ENCODE data around the gene STK17A.

STK17A gene

DNA sequence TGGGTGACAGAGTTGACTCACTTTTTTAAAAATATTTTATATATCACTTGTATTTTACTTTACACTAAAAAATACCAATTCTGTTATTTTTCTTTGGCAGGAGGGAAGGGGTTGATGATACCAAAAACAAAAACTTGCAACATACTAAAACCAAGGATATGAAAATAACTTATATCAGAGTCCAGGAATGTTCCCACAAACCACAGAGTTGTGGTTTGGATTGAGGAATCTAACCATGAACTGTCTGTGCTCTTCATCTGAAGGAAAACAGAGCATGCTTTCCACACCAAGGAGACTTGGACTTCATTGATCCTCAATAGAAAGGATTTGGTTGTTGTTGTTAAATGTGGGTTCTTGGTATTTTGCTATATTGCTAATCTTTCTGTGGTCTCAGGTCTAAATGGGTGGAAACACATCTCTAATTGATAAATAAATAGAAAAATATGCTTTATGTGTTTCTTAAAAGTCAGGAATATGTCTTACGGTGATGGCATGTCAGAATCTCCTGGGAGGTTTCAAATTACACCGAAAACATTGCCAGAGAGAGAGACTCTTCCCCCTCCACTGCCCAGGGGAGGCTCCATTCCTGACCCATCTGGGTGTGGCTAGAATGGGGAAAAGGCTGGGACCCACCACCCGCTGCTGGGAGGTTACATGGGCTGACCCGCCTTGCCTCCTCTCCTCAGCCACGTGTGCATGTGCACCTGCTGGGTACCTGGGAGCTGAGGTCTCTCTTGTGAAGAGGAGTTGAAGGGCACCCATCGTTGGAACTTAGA, 46.9 kb upstream of the STK17A start:
- ATAC-seq (ENCODE audit: insufficient read depth, low read depth): no peak

GRCh38 chr7:43536773-43537172, 46.1 kb upstream of the STK17A start:
- no peak for ATAC-seq (ENCODE audit: insufficient read depth, low read depth)

More for the DNA sequence above, 46.9 kb upstream of the STK17A start:
- no peaks in the 10 kb centered on the region for H3K27me3 ChIP-seq (ENCODE audit: insufficient read depth, low read length, poor library complexity)
- H2AFZ ChIP-seq (ENCODE audit: low read depth, low read length): no peak overlapping the region
- no peak overlapping the region for H3K4me2 ChIP-seq (ENCODE audit: insufficient read depth, low read length)
- TF ChIP-seq CTCF (IDR thresholded peaks at IDR 0.05; ENCODE audit: borderline replicate concordance, extremely low read depth, low read length, poor library complexity, severe bottlenecking): no peak
- no peak for TF ChIP-seq EZH2 (IDR thresholded peaks at IDR 0.05; ENCODE audit: borderline replicate concordance, low read depth, low read length, severe bottlenecking)
- no peaks in the 10 kb centered on the region for H4K20me1 ChIP-seq (ENCODE audit: insufficient read depth, low read length)
- H3K9ac ChIP-seq (ENCODE audit: low read depth, low read length): no peak overlapping the region
- no peaks in the 10 kb centered on the region for H3K79me2 ChIP-seq (ENCODE audit: insufficient read depth, low read length)
- no peaks in the 10 kb centered on the region for H3K36me3 ChIP-seq (ENCODE audit: insufficient read depth, low read length)
- H3K9me3 ChIP-seq (ENCODE audit: insufficient read depth, low read length, severe bottlenecking): no peaks in the 10 kb centered on the region
- no peak overlapping the region for H3K4me3 ChIP-seq (ENCODE audit: low read depth in 1 of 2, low read length in 2 of 2)
- no peak overlapping the region for H3K27ac ChIP-seq (ENCODE audit: low read length)
- H3K4me1 ChIP-seq (ENCODE audit: insufficient read depth, low read length): peaks cover 28% of the 10 kb centered on the region
- no peak for DNase-seq

GRCh38 chr7:43537765-43538403, 45.0 kb upstream of the STK17A start:
- TF ChIP-seq CTCF (IDR thresholded peaks at IDR 0.05; ENCODE audit: borderline replicate concordance, extremely low read depth, low read length, poor library complexity, severe bottlenecking) (no peak), EZH2 (IDR thresholded peaks at IDR 0.05; ENCODE audit: borderline replicate concordance, low read depth, low read length, severe bottlenecking) (no peak)
- DNase-seq (no peak), ATAC-seq (ENCODE audit: insufficient read depth, low read depth) (peak; percentile 78)
- Histone ChIP-seq H3K9ac (ENCODE audit: low read depth, low read length) (no peak overlapping the region), H3K4me1 (ENCODE audit: insufficient read depth, low read length) (peaks cover 28% of the 10 kb centered on the region), H4K20me1 (ENCODE audit: insufficient read depth, low read length) (no peaks in the 10 kb centered on the region), H3K4me2 (ENCODE audit: insufficient read depth, low read length) (no peak overlapping the region), H3K27me3 (ENCODE audit: insufficient read depth, low read length, poor library complexity) (no peaks in the 10 kb centered on the region), H3K27ac (ENCODE audit: low read length) (peak overlapping the region; percentile 56), H3K4me3 (ENCODE audit: low read depth in 1 of 2, low read length in 2 of 2) (no peak overlapping the region), H3K9me3 (ENCODE audit: insufficient read depth, low read length, severe bottlenecking) (no peaks in the 10 kb centered on the region), H3K36me3 (ENCODE audit: insufficient read depth, low read length) (no peaks in the 10 kb centered on the region), H3K79me2 (ENCODE audit: insufficient read depth, low read length) (no peaks in the 10 kb centered on the region), H2AFZ (ENCODE audit: low read depth, low read length) (peak overlapping the region; percentile 37; the same call in 1 of the 2 replicates)

More at GRCh38 chr7:43536773-43537172, 46.1 kb upstream of the STK17A start:
- H2AFZ ChIP-seq (ENCODE audit: low read depth, low read length): no peak overlapping the region
- no peak overlapping the region for H3K4me3 ChIP-seq (ENCODE audit: low read depth in 1 of 2, low read length in 2 of 2)
- H4K20me1 ChIP-seq (ENCODE audit: insufficient read depth, low read length): no peaks in the 10 kb centered on the region
- H3K27me3 ChIP-seq (ENCODE audit: insufficient read depth, low read length, poor library complexity): no peaks in the 10 kb centered on the region
- H3K27ac ChIP-seq (ENCODE audit: low read length): peak overlapping the region; percentile 45; the same call in 1 of the 2 replicates
- no peaks in the 10 kb centered on the region for H3K36me3 ChIP-seq (ENCODE audit: insufficient read depth, low read length)
- H3K4me2 ChIP-seq (ENCODE audit: insufficient read depth, low read length): no peak overlapping the region
- H3K4me1 ChIP-seq (ENCODE audit: insufficient read depth, low read length): peaks cover 28% of the 10 kb centered on the region
- DNase-seq: no peak
- H3K9ac ChIP-seq (ENCODE audit: low read depth, low read length): no peak overlapping the region
- TF ChIP-seq EZH2 (IDR thresholded peaks at IDR 0.05; ENCODE audit: borderline replicate concordance, low read depth, low read length, severe bottlenecking): no peak
- no peak for TF ChIP-seq CTCF (IDR thresholded peaks at IDR 0.05; ENCODE audit: borderline replicate concordance, extremely low read depth, low read length, poor library complexity, severe bottlenecking)
- no peaks in the 10 kb centered on the region for H3K79me2 ChIP-seq (ENCODE audit: insufficient read depth, low read length)
- H3K9me3 ChIP-seq (ENCODE audit: insufficient read depth, low read length, severe bottlenecking): no peaks in the 10 kb centered on the region
